SK-N-SH treated with all-trans-retinoic acid at 6 μM for 48 hours (cell line): ENCODE data around the gene MTOR.

ENCODE experiments used
- ATAC-seq: fragments of 200-7000 bp; cut with Tn5 transposase; 3 replicates; pipeline ENCODE4 v1.9.1; 2020; ENCODE audit warnings: mild to moderate bottlenecking, moderate library complexity
- ARNTL ChIP-seq: fragments of 450-650 bp; formaldehyde crosslinking; IDR thresholded peaks from 2 replicates; pipeline ENCODE4 v1.5.0; 2020; ENCODE audit warnings: low read depth, mild to moderate bottlenecking, moderate library complexity, borderline replicate concordance
- BACH2 ChIP-seq: fragments of 250-450 bp; sonication (Bioruptor Pico); IDR thresholded peaks from 2 replicates; pipeline ENCODE4 v1.9.0; 2021; ENCODE audit warnings: mild to moderate bottlenecking, borderline replicate concordance
- CSDC2 ChIP-seq: fragments of 250-450 bp; sonication (Bioruptor Pico); IDR thresholded peaks from 2 replicates; pipeline ENCODE4 v1.5.0; 2020; ENCODE audit warnings: mild to moderate bottlenecking, moderate library complexity
- ESRRG ChIP-seq: fragments of 250-450 bp; sonication (Bioruptor Pico); IDR thresholded peaks from 2 replicates; pipeline ENCODE4 v1.6.1; 2021; ENCODE audit warnings: mild to moderate bottlenecking
- GLIS3 ChIP-seq: fragments of 250-450 bp; sonication (Bioruptor Pico); IDR thresholded peaks from 2 replicates; pipeline ENCODE4 v1.5.0; 2020; ENCODE audit warnings: mild to moderate bottlenecking, moderate library complexity
- ISL1 ChIP-seq: fragments of 250-450 bp; sonication (Bioruptor Pico); IDR thresholded peaks from 2 replicates; pipeline ENCODE4 v2.1.2; 2022; ENCODE audit warnings: mild to moderate bottlenecking, moderate library complexity
- OSR1 ChIP-seq: fragments of 250-450 bp; sonication (Bioruptor Pico); IDR thresholded peaks from 2 replicates; pipeline ENCODE4 v1.8.0; 2022; ENCODE audit warnings: moderate library complexity, mild to moderate bottlenecking, inconsistent platforms
- PPARA ChIP-seq: fragments of 250-450 bp; sonication (Bioruptor Pico); IDR thresholded peaks from 2 replicates; pipeline ENCODE4 v1.5.0; 2020; ENCODE audit warnings: mild to moderate bottlenecking, borderline replicate concordance
- RARB ChIP-seq: fragments of 250-450 bp; sonication (Bioruptor Pico); IDR thresholded peaks from 2 replicates; pipeline ENCODE4 v1.8.0; 2021; ENCODE audit warnings: mild to moderate bottlenecking, moderate library complexity
- SNAI2 ChIP-seq: fragments of 250-450 bp; sonication (Bioruptor Pico); IDR thresholded peaks from 2 replicates; pipeline ENCODE4 v1.5.0; 2020; ENCODE audit warnings: mild to moderate bottlenecking, moderate library complexity
- TCF4 ChIP-seq: fragments of 250-450 bp; sonication (Bioruptor Pico); IDR thresholded peaks from 2 replicates; pipeline ENCODE4 v1.8.0; 2021; ENCODE audit warnings: mild to moderate bottlenecking, moderate library complexity, borderline replicate concordance
- TOX ChIP-seq: fragments of 250-450 bp; sonication (Bioruptor Pico); IDR thresholded peaks from 2 replicates; pipeline ENCODE4 v1.8.0; 2021; ENCODE audit warnings: mild to moderate bottlenecking, moderate library complexity, borderline replicate concordance
- ZC3H10 ChIP-seq: fragments of 250-450 bp; sonication (Bioruptor Pico); IDR thresholded peaks from 2 replicates; pipeline ENCODE4 v1.5.1; 2021; ENCODE audit warnings: mild to moderate bottlenecking, moderate library complexity
- ZFP3 ChIP-seq: fragments of 250-450 bp; sonication (Bioruptor Pico); IDR thresholded peaks from 2 replicates; pipeline ENCODE4 v1.5.0; 2020; ENCODE audit warnings: mild to moderate bottlenecking, moderate library complexity
- ZFP30 ChIP-seq: fragments of 450-650 bp; formaldehyde crosslinking; IDR thresholded peaks from 2 replicates; pipeline ENCODE4 v1.5.0; 2022; ENCODE audit warnings: mild to moderate bottlenecking, moderate library complexity
- ZNF565 ChIP-seq: fragments of 450-650 bp; formaldehyde crosslinking; conservative IDR thresholded peaks from 2 replicates; pipeline ENCODE4 v1.5.0; 2020; ENCODE audit warnings: low read depth, mild to moderate bottlenecking, moderate library complexity
- ZNF70 ChIP-seq: fragments of 450-650 bp; formaldehyde crosslinking; IDR thresholded peaks from 2 replicates; pipeline ENCODE4 v1.5.0; 2020; ENCODE audit warnings: mild to moderate bottlenecking, moderate library complexity
- ZNF8 ChIP-seq: fragments of 450-650 bp; formaldehyde crosslinking; IDR thresholded peaks from 2 replicates; pipeline ENCODE4 v1.5.0; 2020; ENCODE audit warnings: mild to moderate bottlenecking, moderate library complexity
- TF ChIP-seq, protein P1 (sequence below): fragments of 250-450 bp; sonication (Bioruptor Pico); IDR thresholded peaks from 2 replicates; pipeline ENCODE4 v1.5.1; 2020; ENCODE audit warnings: low read depth, mild to moderate bottlenecking, moderate library complexity
- TF ChIP-seq, protein P2 (sequence below): fragments of 250-450 bp; sonication (Bioruptor Pico); IDR thresholded peaks from 2 replicates; pipeline ENCODE4 v1.5.0; 2020; ENCODE audit warnings: mild to moderate bottlenecking, moderate library complexity
- TF ChIP-seq, protein P3 (sequence below): fragments of 250-450 bp; sonication (Bioruptor Pico); IDR thresholded peaks from 2 replicates; pipeline ENCODE4 v1.8.0; 2021; ENCODE audit warnings: low read depth, mild to moderate bottlenecking, moderate library complexity, borderline replicate concordance
- TF ChIP-seq, protein P4 (sequence below): fragments of 250-450 bp; sonication (Bioruptor Pico); IDR thresholded peaks from 2 replicates; pipeline ENCODE4 v1.5.1; 2021; ENCODE audit warnings: mild to moderate bottlenecking, moderate library complexity
- TF ChIP-seq, protein P5 (sequence below): fragments of 250-450 bp; sonication (Bioruptor Pico); IDR thresholded peaks from 2 replicates; pipeline ENCODE4 v1.8.0; 2020; ENCODE audit warnings: mild to moderate bottlenecking, moderate library complexity, borderline replicate concordance

The MTOR gene

DNA sequence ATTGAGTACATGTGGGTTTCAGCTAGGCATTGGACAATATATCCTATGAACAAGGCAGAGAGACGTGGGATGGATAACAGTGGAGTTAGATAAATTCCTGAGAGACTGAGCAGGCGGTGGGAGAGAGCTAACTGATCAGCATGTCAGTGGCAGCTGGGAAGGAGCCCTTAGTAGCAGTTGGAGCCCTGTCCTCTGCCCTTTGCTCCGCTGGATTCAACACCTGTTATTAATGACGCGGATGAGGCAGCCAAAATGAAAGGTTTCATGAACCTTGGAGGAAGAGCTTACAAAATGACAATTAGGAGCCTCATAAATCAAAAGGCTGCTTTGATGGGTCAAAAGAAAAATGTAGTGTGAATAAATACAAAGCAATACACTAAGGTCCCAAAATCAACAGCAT lies 26.7 kb upstream of the MTOR start:
- TF ChIP-seq, protein P1, sequence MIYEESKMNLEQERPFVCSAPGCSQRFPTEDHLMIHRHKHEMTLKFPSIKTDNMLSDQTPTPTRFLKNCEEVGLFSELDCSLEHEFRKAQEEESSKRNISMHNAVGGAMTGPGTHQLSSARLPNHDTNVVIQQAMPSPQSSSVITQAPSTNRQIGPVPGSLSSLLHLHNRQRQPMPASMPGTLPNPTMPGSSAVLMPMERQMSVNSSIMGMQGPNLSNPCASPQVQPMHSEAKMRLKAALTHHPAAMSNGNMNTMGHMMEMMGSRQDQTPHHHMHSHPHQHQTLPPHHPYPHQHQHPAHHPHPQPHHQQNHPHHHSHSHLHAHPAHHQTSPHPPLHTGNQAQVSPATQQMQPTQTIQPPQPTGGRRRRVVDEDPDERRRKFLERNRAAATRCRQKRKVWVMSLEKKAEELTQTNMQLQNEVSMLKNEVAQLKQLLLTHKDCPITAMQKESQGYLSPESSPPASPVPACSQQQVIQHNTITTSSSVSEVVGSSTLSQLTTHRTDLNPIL (CRISPR knock-in tag): no peak
- TF ChIP-seq CSDC2 (CRISPR knock-in tag): no peak
- TF ChIP-seq, protein P2, sequence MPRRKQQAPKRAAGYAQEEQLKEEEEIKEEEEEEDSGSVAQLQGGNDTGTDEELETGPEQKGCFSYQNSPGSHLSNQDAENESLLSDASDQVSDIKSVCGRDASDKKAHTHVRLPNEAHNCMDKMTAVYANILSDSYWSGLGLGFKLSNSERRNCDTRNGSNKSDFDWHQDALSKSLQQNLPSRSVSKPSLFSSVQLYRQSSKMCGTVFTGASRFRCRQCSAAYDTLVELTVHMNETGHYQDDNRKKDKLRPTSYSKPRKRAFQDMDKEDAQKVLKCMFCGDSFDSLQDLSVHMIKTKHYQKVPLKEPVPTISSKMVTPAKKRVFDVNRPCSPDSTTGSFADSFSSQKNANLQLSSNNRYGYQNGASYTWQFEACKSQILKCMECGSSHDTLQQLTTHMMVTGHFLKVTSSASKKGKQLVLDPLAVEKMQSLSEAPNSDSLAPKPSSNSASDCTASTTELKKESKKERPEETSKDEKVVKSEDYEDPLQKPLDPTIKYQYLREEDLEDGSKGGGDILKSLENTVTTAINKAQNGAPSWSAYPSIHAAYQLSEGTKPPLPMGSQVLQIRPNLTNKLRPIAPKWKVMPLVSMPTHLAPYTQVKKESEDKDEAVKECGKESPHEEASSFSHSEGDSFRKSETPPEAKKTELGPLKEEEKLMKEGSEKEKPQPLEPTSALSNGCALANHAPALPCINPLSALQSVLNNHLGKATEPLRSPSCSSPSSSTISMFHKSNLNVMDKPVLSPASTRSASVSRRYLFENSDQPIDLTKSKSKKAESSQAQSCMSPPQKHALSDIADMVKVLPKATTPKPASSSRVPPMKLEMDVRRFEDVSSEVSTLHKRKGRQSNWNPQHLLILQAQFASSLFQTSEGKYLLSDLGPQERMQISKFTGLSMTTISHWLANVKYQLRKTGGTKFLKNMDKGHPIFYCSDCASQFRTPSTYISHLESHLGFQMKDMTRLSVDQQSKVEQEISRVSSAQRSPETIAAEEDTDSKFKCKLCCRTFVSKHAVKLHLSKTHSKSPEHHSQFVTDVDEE: no peak
- TF ChIP-seq, protein P3, sequence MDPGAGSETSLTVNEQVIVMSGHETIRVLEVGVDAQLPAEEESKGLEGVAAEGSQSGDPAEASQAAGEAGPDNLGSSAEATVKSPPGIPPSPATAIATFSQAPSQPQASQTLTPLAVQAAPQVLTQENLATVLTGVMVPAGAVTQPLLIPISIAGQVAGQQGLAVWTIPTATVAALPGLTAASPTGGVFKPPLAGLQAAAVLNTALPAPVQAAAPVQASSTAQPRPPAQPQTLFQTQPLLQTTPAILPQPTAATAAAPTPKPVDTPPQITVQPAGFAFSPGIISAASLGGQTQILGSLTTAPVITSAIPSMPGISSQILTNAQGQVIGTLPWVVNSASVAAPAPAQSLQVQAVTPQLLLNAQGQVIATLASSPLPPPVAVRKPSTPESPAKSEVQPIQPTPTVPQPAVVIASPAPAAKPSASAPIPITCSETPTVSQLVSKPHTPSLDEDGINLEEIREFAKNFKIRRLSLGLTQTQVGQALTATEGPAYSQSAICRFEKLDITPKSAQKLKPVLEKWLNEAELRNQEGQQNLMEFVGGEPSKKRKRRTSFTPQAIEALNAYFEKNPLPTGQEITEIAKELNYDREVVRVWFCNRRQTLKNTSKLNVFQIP: no peak
- TF ChIP-seq ZFP30 (CRISPR knock-in tag): no peak
- TF ChIP-seq PPARA: no peak
- TF ChIP-seq ESRRG: no peak
- no peak for TF ChIP-seq RARB (CRISPR knock-in tag)
- no peak for TF ChIP-seq GLIS3 (CRISPR knock-in tag)
- TF ChIP-seq ZNF565 (CRISPR knock-in tag): no peak
- TF ChIP-seq BACH2: no peak
- TF ChIP-seq SNAI2: no peak
- TF ChIP-seq TCF4 (CRISPR knock-in tag): no peak
- no peak for TF ChIP-seq TOX (CRISPR knock-in tag)
- no peak for TF ChIP-seq ZFP3 (CRISPR knock-in tag)
- no peak for TF ChIP-seq ZNF8 (CRISPR knock-in tag)
- TF ChIP-seq, protein P4, sequence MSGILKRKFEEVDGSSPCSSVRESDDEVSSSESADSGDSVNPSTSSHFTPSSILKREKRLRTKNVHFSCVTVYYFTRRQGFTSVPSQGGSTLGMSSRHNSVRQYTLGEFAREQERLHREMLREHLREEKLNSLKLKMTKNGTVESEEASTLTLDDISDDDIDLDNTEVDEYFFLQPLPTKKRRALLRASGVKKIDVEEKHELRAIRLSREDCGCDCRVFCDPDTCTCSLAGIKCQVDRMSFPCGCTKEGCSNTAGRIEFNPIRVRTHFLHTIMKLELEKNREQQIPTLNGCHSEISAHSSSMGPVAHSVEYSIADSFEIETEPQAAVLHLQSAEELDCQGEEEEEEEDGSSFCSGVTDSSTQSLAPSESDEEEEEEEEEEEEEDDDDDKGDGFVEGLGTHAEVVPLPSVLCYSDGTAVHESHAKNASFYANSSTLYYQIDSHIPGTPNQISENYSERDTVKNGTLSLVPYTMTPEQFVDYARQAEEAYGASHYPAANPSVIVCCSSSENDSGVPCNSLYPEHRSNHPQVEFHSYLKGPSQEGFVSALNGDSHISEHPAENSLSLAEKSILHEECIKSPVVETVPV: no peak
- TF ChIP-seq, protein P5, sequence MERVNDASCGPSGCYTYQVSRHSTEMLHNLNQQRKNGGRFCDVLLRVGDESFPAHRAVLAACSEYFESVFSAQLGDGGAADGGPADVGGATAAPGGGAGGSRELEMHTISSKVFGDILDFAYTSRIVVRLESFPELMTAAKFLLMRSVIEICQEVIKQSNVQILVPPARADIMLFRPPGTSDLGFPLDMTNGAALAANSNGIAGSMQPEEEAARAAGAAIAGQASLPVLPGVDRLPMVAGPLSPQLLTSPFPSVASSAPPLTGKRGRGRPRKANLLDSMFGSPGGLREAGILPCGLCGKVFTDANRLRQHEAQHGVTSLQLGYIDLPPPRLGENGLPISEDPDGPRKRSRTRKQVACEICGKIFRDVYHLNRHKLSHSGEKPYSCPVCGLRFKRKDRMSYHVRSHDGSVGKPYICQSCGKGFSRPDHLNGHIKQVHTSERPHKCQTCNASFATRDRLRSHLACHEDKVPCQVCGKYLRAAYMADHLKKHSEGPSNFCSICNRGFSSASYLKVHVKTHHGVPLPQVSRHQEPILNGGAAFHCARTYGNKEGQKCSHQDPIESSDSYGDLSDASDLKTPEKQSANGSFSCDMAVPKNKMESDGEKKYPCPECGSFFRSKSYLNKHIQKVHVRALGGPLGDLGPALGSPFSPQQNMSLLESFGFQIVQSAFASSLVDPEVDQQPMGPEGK (CRISPR knock-in tag): no peak
- TF ChIP-seq ISL1 (CRISPR knock-in tag): no peak
- TF ChIP-seq, all 23 proteins: peak for 0
- ATAC-seq: no peak

DNA sequence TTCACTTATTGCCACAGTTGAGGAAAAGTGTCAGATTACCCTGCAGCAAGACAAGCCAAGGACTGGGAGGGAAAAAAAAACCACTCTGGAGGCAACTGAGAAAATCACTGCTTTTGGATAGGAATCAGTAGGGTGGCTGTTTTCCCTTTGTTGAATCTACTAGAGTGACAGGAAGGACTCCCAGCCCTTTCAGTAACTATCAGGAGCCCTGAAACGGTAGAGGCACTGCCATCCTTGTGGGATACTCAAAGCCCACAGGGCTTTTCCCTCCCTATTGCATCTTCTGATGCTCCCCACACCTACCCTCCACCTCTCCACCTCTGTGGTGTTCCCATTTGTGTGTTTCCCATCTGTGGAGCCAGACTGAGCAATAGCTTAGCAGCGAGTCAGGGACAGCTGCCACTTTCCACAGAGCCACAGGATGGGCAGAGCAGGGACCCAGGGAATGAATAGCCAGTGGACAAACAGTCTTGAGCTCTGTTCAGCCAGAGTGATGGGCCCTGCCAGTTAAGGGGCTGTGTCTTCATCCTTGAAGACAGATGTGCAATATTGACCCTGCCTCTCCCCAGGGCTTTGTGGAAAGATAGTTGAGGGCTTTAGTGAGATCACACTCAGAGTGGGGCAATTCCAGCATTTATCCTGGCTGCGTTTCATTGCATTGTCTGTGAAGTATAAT lies 24.5 kb upstream of the MTOR start:
- TF ChIP-seq, protein P5 (CRISPR knock-in tag): no peak
- no peak for TF ChIP-seq ARNTL (CRISPR knock-in tag)
- TF ChIP-seq ZNF70 (CRISPR knock-in tag): no peak
- TF ChIP-seq ZC3H10 (CRISPR knock-in tag): no peak
- TF ChIP-seq PPARA: no peak
- no peak for TF ChIP-seq ESRRG
- no peak for TF ChIP-seq ZFP30 (CRISPR knock-in tag)
- TF ChIP-seq, protein P2: no peak
- no peak for TF ChIP-seq TOX (CRISPR knock-in tag)
- no peak for TF ChIP-seq ZFP3 (CRISPR knock-in tag)
- no peak for TF ChIP-seq ZNF565 (CRISPR knock-in tag)
- TF ChIP-seq ISL1 (CRISPR knock-in tag): no peak
- no peak for TF ChIP-seq OSR1 (CRISPR knock-in tag)
- TF ChIP-seq RARB (CRISPR knock-in tag): no peak
- TF ChIP-seq GLIS3 (CRISPR knock-in tag): no peak
- TF ChIP-seq, protein P4: no peak
- TF ChIP-seq ZNF8 (CRISPR knock-in tag): no peak

More for the DNA sequence above, 24.5 kb upstream of the MTOR start:
- no peak for ATAC-seq
